Measurements from ENCODE around the gene METRN.

METRN gene

GRCh38 chr16:693364-693763 is 21.6 kb upstream of the METRN start:
- DNase-seq = no peak

GRCh38 chr16:693766-694165 is 21.2 kb upstream of the METRN start:
- no peak for DNase-seq

DNA sequence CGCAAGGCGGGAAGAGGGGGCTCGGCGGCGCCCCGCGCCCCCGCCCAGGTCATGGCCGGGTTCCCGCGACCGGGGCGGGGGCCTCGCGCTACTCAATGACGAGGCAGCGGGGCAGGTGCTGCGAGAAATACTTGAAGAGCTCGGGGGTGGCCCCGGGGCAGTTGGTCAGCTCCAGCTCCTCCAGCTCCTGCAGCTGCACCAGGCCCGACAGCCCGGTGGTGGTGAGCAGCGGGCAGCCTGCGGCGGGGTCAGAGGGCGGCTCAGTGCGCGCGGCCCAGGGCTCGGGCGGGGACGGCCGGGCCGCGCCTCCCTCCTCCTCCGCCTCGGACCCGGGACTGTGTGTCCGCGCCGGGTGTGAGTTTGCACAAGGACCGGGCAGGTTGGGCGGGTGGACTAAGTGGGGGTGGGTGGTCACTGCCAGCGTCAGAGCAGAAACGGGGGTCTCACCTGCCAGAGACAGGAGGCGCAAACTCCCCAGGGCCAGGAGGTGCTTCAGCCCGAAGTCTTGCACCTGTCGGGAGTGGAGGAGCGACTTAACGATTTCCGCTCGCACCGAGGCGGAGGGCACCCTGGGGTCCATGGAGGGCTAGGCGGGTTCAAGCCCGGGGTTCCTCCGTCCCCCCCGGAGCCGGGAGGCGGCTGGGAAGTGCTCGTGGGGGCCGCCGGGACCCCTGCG is 20.6 kb upstream of the METRN start:
- DNase-seq = no peak

DNA sequence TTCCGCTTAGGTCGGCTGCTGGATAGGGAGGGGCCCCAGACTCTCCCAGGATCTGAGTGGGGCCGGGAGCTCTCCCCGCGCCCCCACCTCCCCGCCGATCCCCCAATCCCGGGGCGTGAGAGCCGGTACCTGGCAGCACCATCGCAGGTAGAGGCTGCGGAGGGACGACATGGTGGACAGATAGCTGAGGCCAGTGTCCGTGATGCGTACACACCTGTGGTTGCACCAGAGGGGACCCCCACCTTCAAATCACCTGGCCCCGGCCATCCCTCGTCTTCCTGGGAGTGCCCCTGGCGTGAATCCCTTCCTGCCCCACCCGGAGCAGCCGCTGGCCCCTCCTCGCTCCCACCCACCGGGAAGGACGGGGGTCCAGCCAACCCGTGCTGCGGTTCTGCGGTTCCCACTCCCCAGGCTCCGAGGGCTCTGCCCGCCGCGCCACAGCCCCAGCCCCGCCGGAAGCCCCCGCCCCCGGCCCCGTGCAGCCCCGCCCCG is 20.0 kb upstream of the METRN start:
- no peak for DNase-seq

- no peak for DNase-seq
Measured at GRCh38 chr16:695355-696089, 19.4 kb upstream of the METRN start.

- no peak for DNase-seq
Measured at GRCh38 chr16:698911-699671, 15.8 kb upstream of the METRN start.

GRCh38 chr16:700684-701584 is 14.0 kb upstream of the METRN start:
- no peak for DNase-seq

DNA sequence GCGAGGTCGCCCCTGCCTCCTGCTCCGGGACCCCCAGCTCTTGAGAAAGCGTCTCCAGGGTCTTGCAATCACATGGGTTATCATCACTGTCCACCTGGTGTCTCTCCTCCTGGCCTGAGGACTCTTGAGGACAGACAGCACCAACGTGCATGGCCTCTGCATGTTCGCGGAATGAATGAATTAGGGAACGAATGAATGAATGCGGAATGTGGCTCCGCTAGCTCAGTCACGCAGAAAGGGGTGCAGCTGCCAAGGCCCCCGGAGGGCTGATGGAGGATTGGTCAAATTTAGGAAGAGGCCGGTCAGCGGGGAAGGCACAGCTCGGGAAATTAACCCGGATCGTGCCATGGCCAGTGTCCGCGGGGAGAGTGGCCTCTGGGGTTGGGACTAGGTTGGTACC is 12.6 kb upstream of the METRN start:
- no peak for DNase-seq

DNA sequence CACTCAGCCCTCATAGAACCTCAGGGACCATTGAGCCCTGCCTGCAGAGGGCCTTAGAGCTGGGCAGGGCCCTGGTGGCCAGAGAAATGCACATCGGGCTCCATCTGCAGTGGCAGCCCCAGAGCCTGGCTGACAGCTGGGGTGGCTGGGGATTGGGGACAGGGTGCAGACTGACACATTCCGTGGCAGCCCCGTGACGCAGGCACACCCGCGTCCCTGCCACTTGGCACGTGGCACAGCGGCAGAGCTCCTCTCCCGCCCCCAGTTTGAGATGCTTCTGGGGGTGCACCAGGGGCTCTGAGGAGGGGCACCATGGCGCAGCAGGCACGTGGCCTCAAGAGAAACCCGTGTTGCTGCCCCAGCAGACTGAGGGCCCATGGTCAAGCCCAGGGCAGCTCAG is 11.5 kb upstream of the METRN start:
- no peak for DNase-seq

DNA sequence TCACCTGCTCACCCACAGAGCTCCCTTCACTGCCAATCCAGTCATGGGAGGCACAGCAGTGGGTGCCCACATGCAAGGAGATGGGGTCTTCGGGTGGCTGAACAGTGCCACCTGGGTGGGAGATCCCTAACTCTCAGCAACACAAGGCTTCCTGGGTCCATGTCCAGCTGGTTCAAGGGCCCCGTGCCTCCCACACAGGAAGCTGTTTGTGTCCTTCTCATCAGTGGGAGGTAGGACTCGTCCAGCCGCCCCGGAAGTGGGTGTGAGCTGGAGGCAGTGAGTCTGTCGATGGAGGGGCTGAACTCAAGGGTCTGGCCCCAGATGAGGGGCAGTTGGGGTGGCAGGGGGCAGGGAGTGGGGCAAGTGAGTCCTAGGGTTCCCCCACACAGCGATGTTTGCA is 10.9 kb upstream of the METRN start:
- no peak for DNase-seq

DNA sequence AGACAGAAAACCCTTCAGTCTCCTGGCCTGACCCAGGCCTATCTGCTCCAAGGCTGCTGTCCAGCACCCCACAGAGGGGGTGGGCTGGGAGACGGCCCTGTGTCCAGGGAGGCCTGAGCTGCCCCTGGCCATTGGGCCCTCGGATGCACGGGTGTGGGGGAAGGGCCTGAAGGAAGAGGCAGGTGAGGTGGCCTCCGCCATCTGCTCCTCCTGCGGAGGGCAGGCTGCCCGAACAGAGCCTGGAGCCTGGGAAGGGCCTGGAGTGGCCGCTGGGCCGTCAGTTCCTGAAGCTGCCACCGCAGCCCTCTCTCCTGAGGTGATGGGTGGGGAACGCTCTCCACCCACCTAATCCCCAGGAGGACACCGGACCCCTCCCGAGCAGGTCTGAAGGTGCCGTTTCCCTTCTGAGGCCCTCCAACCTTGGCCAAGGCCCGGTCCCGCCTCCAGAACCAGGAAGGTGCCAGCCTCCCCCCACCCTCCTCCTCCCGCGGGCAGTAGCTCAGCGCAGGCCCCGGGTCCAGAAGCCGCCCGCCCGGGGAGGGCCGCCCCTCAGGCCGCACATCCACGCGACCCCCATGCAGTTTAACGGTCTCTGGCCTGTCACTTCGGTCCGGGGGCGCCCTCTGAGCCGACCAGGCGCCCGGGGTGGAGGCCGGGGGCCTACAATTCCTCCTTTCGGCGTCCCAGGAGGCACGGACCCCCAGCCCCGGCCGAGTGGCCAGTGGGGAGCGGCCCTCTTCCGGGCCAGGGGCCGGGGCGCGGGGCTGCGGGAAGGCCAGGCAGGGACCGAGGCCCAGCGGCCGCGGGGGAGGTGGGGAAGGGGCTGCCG is 10.2 kb upstream of the METRN start:
- DNase-seq = no peak

DNA sequence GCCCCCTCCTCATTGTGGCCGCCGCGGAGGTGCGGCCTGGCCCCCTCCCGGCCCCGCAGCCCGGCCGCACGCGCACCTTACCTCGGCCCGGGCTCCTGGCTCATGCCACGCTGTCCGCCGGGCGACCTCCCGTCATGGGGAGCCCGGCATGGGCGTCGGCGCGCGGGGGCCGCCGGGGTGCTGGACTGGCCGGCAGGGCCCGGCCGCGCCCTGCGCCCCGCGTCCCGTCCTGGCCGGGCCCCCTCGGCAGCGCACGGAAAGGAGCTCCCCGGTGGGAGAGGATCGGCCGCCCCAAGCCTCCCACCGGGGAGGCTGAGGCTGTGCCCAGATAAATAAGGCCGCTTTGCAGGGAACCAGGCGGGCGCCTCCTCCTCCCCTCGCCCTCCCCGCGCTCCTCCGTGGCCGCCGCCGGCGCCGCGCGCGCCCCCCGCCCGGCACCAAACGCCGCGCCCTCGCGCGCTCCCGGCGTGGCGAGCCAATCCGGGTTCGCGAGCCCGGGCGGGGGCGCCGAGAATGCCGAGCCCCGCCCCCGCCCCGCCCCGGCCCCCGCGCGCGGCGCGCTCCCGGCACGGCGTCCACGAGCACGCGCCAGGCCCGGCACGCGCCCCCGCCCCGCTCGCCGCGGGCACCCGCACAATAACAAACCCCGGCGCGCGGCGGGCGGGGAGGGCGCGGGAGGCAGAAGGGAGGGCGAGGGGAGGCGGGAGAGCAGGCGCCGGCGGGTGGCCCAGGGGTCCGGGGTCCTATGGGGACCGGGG is 9.3 kb upstream of the METRN start, which contains the start of gene FBXL16:
FBXL16 (minus strand) TSS at position 371 of the 758 bp plus-strand sequence. CDS start 8,396 bp downstream, outside the sequence.
- DNase-seq = no peak

DNA sequence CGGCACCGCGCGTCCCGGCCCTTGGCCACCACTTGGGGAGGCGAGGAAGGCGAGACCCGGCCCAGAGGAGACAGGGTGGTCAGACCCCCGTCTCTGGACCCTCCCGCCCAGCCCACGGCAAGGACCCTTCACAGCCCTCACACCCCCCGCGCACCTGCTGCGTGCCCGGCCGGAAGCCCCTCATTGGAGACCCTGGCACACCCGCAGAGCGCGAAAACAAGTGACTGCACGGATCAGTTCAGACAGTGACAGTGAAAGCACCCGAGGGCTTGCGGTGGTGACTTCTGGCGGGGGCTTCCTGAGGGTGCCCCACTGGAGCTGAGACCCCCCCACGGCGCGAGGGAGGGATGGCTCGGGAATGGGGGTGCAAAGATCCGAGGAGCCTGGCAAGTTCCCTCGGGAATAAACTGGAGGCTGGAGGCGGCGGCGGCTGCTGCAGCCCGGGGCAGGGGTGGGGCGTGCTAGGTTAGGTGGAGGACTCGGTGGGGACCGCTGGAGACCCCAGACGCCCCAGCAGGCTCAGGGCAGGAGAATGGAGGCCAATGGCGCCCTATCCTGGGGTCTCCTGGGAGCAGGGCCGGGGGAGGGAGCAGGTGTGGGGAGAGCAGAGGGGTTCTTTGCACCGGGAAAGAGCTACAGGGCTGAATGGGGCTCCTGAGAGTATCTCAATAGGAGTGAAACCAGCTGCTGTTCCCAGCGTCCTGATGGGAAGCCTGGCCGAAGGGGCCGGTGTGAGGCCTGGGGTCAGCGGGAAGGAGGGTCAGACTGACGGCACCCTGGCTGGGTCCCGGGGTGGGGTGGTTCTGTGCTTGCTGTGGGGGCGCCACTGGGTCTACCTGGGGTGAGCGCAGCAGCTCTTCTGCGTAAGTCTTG is 8.5 kb upstream of the METRN start:
- no peak for DNase-seq

- no peak for DNase-seq
Measured at GRCh38 chr16:707062-707538, 7.8 kb upstream of the METRN start.

- no peak for DNase-seq
Measured at GRCh38 chr16:708019-708418, 6.9 kb upstream of the METRN start.

GRCh38 chr16:708959-709358 is 6.0 kb upstream of the METRN start:
- DNase-seq = no peak

GRCh38 chr16:709566-710499 is 5.1 kb upstream of the METRN start:
- no peak for DNase-seq

- DNase-seq = no peak
Measured at GRCh38 chr16:710500-711075, 4.3 kb upstream of the METRN start.
